Left ventricle myocardium inferior (tissue), 1 donor: ENCODE measurements around the gene C14orf119. TPM values are rescaled to one million over a fixed set of nuclear protein-coding genes. Genes with fewer than 3 reads are reported as not detected.

Source experiments
- DNase-seq: peaks from one replicate; pipeline ENCODE4 v3.0.0-alpha.2; 2020
- H3K27ac ChIP-seq: fragments of 200-600 bp; replicated peaks from 2 replicates; pipeline ENCODE4 v1.8.0; 2021
- H3K27me3 ChIP-seq: fragments of 200-600 bp; 2 replicates; pipeline ENCODE4 v1.8.0; 2021; ENCODE audit warnings: low read depth
- H3K36me3 ChIP-seq: fragments of 200-600 bp; 2 replicates; pipeline ENCODE4 v1.8.0; 2021
- H3K4me1 ChIP-seq: fragments of 200-600 bp; 2 replicates; pipeline ENCODE4 v1.8.0; 2021
- H3K4me3 ChIP-seq: fragments of 200-600 bp; 2 replicates; pipeline ENCODE4 v1.8.0; 2021; ENCODE audit warnings: mild to moderate bottlenecking, moderate library complexity
- H3K9me3 ChIP-seq: fragments of 200-600 bp; replicated peaks from 2 replicates; pipeline ENCODE4 v1.8.0; 2021
- intact Hi-C: fragments of 100-400 bp; cut with micrococcal nuclease; formaldehyde crosslinking; loops from one replicate; pipeline ENCODE4 v1.11.0; 2022
- total RNA-seq: library from RNA; stranded (reverse); fragmentation: NEBNext Ultra II Directional; extraction: Animal tissue kit (Norgen Biotek cat#: 25700); gene quantifications from one replicate; pipeline ENCODE4 v1.2.1, GENCODE V29; 2021
- TF ChIP-seq, protein P1 (sequence below): fragments of 200-600 bp; IDR thresholded peaks from 2 replicates; pipeline ENCODE4 v1.8.0; 2021; ENCODE audit warnings: antibody characterized with exemption, mild to moderate bottlenecking, borderline replicate concordance
- donor health status: DM: no; HTN: yes; CAD: no; lungs with severe emphysema.

The C14orf119 gene
- total RNA-seq, 1 donor from 2014 or later: 25.2 TPM

- Histone ChIP-seq H3K27ac (peak overlapping the region; percentile 80), H3K36me3 (peaks cover 46% of the 10 kb centered on the region), H3K27me3 (no peaks in the 10 kb centered on the region), H3K4me1 (peaks cover 42% of the 10 kb centered on the region), H3K4me3 (peak overlapping the region; percentile 84), H3K9me3 (no peaks in the 10 kb centered on the region)
- intact Hi-C loops: loop anchor here (5.0 kb wide), 1 partner anchor 71 kb away; no protein-coding TSS in a partner anchor
- DNase-seq: peak; percentile 86
- TF ChIP-seq, protein P1, sequence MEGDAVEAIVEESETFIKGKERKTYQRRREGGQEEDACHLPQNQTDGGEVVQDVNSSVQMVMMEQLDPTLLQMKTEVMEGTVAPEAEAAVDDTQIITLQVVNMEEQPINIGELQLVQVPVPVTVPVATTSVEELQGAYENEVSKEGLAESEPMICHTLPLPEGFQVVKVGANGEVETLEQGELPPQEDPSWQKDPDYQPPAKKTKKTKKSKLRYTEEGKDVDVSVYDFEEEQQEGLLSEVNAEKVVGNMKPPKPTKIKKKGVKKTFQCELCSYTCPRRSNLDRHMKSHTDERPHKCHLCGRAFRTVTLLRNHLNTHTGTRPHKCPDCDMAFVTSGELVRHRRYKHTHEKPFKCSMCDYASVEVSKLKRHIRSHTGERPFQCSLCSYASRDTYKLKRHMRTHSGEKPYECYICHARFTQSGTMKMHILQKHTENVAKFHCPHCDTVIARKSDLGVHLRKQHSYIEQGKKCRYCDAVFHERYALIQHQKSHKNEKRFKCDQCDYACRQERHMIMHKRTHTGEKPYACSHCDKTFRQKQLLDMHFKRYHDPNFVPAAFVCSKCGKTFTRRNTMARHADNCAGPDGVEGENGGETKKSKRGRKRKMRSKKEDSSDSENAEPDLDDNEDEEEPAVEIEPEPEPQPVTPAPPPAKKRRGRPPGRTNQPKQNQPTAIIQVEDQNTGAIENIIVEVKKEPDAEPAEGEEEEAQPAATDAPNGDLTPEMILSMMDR: peak; percentile 97
Observed at GRCh38 chr14:23057757-23058653, 37.3 kb upstream of the C14orf119 start.

GRCh38 chr14:23058654-23059504 is 36.4 kb upstream of the C14orf119 start:
- peaks cover 55% of the 10 kb centered on the region for H3K36me3 ChIP-seq
- peaks cover 42% of the 10 kb centered on the region for H3K4me1 ChIP-seq
- no peak for DNase-seq
- H3K27me3 ChIP-seq: no peaks in the 10 kb centered on the region
- H3K9me3 ChIP-seq: no peaks in the 10 kb centered on the region
- TF ChIP-seq, protein P1: no peak
- H3K4me3 ChIP-seq: no peak overlapping the region
- H3K27ac ChIP-seq: peak overlapping the region; percentile 80
- intact Hi-C loops: loop anchor here (5.0 kb wide), 1 partner anchor 72 kb away; no protein-coding TSS in a partner anchor

DNA sequence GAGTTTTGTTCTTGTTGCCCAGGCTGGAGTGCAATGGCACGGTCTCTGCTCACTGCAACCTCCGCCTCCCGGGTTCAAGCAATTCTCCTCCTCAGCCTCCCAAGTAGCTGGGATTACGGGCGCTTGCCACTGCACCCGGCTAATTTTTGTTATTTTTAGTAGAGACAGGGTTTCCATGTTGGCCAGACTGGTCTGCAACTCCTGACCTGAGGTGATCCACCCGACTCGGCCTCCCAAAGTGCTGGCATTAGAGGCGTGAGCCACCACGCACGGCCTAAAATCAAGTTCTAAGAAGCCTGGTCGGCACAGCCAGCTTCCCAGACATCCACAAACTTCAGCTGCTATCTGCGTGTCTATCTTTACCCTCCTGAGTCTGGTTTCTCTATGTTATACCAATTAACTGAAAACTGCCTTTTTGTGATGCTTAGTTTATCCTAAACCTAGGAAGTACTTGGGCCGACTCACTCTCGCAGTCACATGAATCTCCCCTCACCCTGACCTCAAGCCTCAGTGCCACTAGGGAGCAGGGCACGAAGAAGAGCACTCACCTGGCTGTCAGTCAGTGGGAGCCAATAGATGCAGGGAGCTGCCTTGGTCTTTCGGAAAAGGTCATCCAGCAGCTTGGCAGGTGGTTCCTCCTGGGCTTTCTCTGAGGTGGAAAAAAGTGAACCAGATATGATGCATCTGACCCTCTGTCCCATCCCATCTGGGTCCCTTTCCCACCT is 34.6 kb upstream of the C14orf119 start:
- no peaks in the 10 kb centered on the region for H3K9me3 ChIP-seq
- H3K27me3 ChIP-seq: no peaks in the 10 kb centered on the region
- H3K36me3 ChIP-seq: peaks cover 73% of the 10 kb centered on the region
- H3K27ac ChIP-seq: no peak overlapping the region
- no peak overlapping the region for H3K4me3 ChIP-seq
- intact Hi-C loops: no loop called here
- TF ChIP-seq, protein P1: no peak
- DNase-seq: no peak
- H3K4me1 ChIP-seq: peaks cover 38% of the 10 kb centered on the region

DNA sequence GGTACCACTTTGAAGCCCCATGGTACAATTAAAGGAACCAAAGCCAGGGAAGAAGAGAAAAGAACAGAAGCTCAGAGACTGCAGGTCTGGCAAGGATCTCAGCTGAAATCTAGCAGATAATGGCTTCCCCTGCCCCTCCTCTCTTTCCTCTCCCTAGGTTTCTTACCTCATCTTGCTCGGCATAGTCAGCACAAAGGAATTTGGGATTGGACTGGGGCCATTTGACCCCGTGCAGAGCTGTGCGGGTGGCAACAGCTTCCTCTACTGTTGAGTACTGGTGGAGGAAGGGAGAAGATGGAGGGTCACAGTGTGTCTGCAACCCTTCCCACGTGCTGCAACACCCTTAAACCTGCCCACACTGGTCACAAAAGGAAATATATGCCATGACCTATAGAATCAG is 33.3 kb upstream of the C14orf119 start:
- H3K36me3 ChIP-seq: peaks cover 86% of the 10 kb centered on the region
- intact Hi-C loops: no loop called here
- no peak for DNase-seq
- no peaks in the 10 kb centered on the region for H3K27me3 ChIP-seq
- H3K4me3 ChIP-seq: no peak overlapping the region
- peaks cover 29% of the 10 kb centered on the region for H3K4me1 ChIP-seq
- H3K27ac ChIP-seq: peak overlapping the region; percentile 27
- TF ChIP-seq, protein P1: no peak
- H3K9me3 ChIP-seq: no peaks in the 10 kb centered on the region

DNA sequence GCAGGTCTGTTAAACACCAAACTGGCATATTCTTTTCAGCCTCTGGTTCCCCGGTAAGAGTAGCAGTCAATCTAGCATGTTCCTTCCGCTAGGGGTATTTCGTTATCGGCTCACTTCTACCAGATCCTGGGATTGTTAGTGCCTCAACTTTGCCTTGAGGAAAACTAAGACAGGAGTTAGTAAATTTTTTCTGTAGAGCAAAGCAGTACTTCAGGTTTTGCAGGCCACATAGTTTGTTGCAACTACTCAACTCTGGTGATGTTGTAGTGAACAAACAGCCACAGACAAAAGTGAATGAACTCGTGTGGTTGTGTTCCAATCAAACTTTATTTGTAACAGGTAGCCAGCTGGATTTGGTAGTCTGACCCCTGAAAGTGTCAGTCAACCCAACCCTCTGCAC is 31.7 kb upstream of the C14orf119 start:
- DNase-seq: no peak
- H3K9me3 ChIP-seq: no peaks in the 10 kb centered on the region
- H3K36me3 ChIP-seq: peaks cover 100% of the 10 kb centered on the region
- H3K4me3 ChIP-seq: no peak overlapping the region
- peaks cover 25% of the 10 kb centered on the region for H3K4me1 ChIP-seq
- intact Hi-C loops: no loop called here
- no peak overlapping the region for H3K27ac ChIP-seq
- TF ChIP-seq, protein P1: no peak
- H3K27me3 ChIP-seq: no peaks in the 10 kb centered on the region
